Heart left ventricle (tissue), 13 donors: ENCODE measurements around the gene MRPL38.

Experiments used
- CTCF ChIP-seq, 12 donors: fragments of 200-600 bp; sonication (generic) in 4 of 12; IDR thresholded peaks; one replicate each; pipeline versions ENCODE4 v1.5.0 to v1.8.0; 2018 to 2022; ENCODE audit warnings: antibody characterized with exemption in 12 of 12, mild to moderate bottlenecking in 5 of 12
- POLR2A ChIP-seq, 2 donors: fragments of 450-650 bp; IDR thresholded peaks; one replicate each; pipeline ENCODE4 v1.6.1; 2017; ENCODE audit warnings: antibody characterized with exemption in 2 of 2, mild to moderate bottlenecking in 2 of 2, moderate library complexity in 2 of 2
- donor health status: ischemic (EF 13 %, LVEDD 7.1; RV severe dilation, severe dysfunction).
- donor health status: DM: no; HTN: yes; CAD: no.
- donor health status: DM: no; HTN: no; CAD: no.
- donor health status: ischemic (EF 25% LVEDD 6.9; RV normal size, moderate dysfunction).
- donor health status: ischemic (EF 25% LVEDD 5.7; RV mildly dilated, moderate dysfunction).
- donor health status: ischemic (EF 35%, LVEDD 5.7; RV mildly dilated, moderate dysfunction).
- donor health status: nonischemic (EF 11% LVEDD 7.7; RV severe dilation, severe dysfunction).
- donor health status: DM: yes; HTN: yes; CAD: no.
- donor health status: PGD.
- donor health status: ischemic (EF 29% LVEDD 5.4; RV normal size, mild dysfunction).
- donor health status: nonischemic (EF 23%, LVEDD 6.1; RV moderate dilation, normal function).

- TF ChIP-seq CTCF (IDR thresholded peaks at IDR 0.05) (no peak), POLR2A (IDR thresholded peaks at IDR 0.05) (no peak)
These were observed 37.8 kb upstream of the MRPL38 start for GRCh38 chr17:75942473-75942872.
